ENCODE measurements around the gene RFX2. TPM values are rescaled to one million over a fixed set of nuclear protein-coding genes. Genes with fewer than 3 reads are reported as not detected.

RFX2 gene
- total and polyA plus RNA-seq, 9 of the 15 experiments (the other 6 are each of a cell fraction or from before 2014, with no cell fraction given) = 3.6 to 18.7 (median 8.7) TPM

DNA sequence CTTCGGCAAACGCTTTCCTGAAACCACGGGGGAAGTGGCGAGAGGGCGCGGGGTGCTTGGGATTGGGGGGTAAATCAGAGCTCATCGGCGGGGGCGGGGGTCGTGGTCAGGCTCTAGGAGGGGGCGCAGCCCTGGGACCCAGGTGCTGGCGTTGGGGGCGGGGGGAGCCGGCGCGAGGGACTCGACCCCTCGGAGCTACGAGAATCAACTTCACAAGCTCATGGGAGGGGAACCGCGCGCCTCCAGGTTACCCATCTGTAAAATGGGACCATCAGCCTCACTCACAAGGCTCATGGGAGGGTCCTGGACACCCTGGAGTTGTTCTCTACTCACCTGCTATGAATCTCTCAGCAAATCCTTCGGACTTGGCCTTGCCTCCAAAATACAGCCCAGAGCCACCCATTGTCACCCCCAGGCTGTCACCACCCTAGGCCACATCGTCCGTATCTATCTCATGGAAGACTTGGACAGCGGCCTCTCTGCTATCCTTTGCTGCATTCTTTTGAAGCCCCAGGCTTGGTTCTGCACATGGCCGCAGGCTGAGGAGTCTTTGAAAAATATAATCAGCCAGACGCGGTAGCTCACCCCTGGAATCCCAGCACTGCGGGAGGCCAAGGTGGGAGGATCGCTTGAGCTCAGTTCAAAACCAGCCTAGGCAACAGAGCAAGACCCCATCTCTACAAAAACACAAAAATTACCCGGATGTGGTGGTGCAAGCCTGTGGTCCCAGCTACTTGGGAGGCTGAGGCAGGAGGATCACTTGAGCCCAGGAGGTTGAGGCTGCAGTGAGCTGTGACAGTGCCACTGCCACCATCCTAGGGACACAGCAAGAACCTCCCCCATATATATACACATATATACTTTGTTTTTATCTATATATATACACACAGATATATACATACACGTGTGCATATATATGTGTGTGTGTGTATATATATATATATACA, 131.4 kb downstream of the RFX2 start:
- Histone ChIP-seq H3K27ac (ENCODE audit: extremely low read depth, low read depth, low read length) (peak overlapping the region; percentile 96), H3K4me3 (peak overlapping the region; percentile 92), H3K9me1 (ENCODE audit: control insufficient read depth, insufficient read depth, low read length) (peaks cover 7% of the 10 kb centered on the region), H3K4me1 (replicated peaks in 1 of 2; ENCODE audit: control insufficient read depth in 2 of 2, insufficient read depth in 2 of 2, low read length in 2 of 2) (peaks cover 22 to 50% of the 10 kb centered on the region in 2 experiments; a peak in 4 of 5 replicates), H4K20me1 (replicated peaks; ENCODE audit: control insufficient read depth, insufficient read depth, low read length) (no peaks in the 10 kb centered on the region; the same call in 1 of the 2 replicates), H3K9ac (ENCODE audit: insufficient read depth in 1 of 2, low read depth in 2 of 2, low read length in 2 of 2) (peak overlapping the region; percentile 95 to 99), H2AFZ (ENCODE audit: low read depth, low read length) (peak overlapping the region; percentile 87), H3K36me3 (ENCODE audit: control insufficient read depth, insufficient read depth, low read length) (peaks cover 40% of the 10 kb centered on the region), H3K27me3 (ENCODE audit: control insufficient read depth in 2 of 2, insufficient read depth in 2 of 2, low read length in 2 of 2) (no peaks in the 10 kb centered on the region; a peak in 1 of 5 replicates), H3K4me2 (ENCODE audit: insufficient read depth, low read length) (peak overlapping the region; percentile 95), H3K79me2 (ENCODE audit: control insufficient read depth, insufficient read depth, low read length) (peaks cover 66% of the 10 kb centered on the region), H3K9me3 (replicated peaks; ENCODE audit: control insufficient read depth, insufficient read depth, low read depth, low read length) (no peaks in the 10 kb centered on the region)
- ATAC-seq = peak; percentile 2; the same call in 1 of the 3 replicates
- peak; percentile 39 to 69 (median 56) for DNase-seq (ENCODE audit: extremely low read depth in 1 of 4, low spot score in 3 of 4)
- TSS peak; percentile 73 for BruUV-seq (replicated peaks)
- in situ Hi-C loops (cut with MboI) = no loop called here
- 3% methylated on average over 24 of the region's 33 CpGs for WGBS (ENCODE audit: insufficient coverage, low coverage, missing lambda C conversion rate)
- ChIA-PET CTCF (ENCODE audit: low intra/inter-chr PET ratio) (no interaction called here), POLR2A (interaction anchor here (0.6 to 3.4 kb wide), 9 partner anchors 10 to 289 kb away, joined by 3 to 36 read pairs (median 4); partner anchors contain the start of genes CATSPERD, LONP1 and RPL36)
- intact Hi-C loops (cut with micrococcal nuclease) = loop anchor here (2.0 kb wide), 1 partner anchor 74 kb away; the partner anchor contains the start of gene VMAC
- FAIRE-seq = peak; percentile 65
- TF ChIP-seq MAZ (CRISPR knock-in tag; conservative IDR thresholded peaks at IDR 0.05 in 1 of 2, IDR thresholded peaks at IDR 0.05 in 1 of 2) = 0 out of 4 replicates have a peak, but pooled peaks have one; percentile 18 to 19
- TF ChIP-seq RCOR1 (IDR thresholded peaks at IDR 0.05; ENCODE audit: borderline replicate concordance in 1 of 2, low read depth in 2 of 2, low read length in 2 of 2) = peak; percentile 20 to 85; a peak in 2 of 4 replicates
- 0 out of 2 replicates have a peak, but pooled peaks have one; percentile 43 for TF ChIP-seq ZHX1 (conservative IDR thresholded peaks at IDR 0.05; ENCODE audit: low read length)
- peak; percentile 87 for TF ChIP-seq SMARCA5 (IDR thresholded peaks at IDR 0.05)
- TF ChIP-seq ARNT (IDR thresholded peaks at IDR 0.05) = 0 out of 4 replicates have a peak, but pooled peaks of 1 of the 2 experiments have one; percentile 13
- no peak for TF ChIP-seq CEBPG (CRISPR knock-in tag; IDR thresholded peaks at IDR 0.05)
- TF ChIP-seq CEBPG (tag; conservative IDR thresholded peaks at IDR 0.05 in 1 of 2, IDR thresholded peaks at IDR 0.05 in 1 of 2) = no peak
- TF ChIP-seq LCOR (CRISPR knock-in tag; IDR thresholded peaks at IDR 0.05) = 0 out of 2 replicates have a peak, but pooled peaks have one; percentile 58
- peak; percentile 35; the same call in 1 of the 2 replicates for TF ChIP-seq CUX1 (CRISPR knock-in tag; IDR thresholded peaks at IDR 0.05)
- peak; percentile 96 for TF ChIP-seq RBM25 (IDR thresholded peaks at IDR 0.05; ENCODE audit: low read depth, low read length, severe bottlenecking)
- no peak for TF ChIP-seq ZNF830 (CRISPR knock-in tag; IDR thresholded peaks at IDR 0.05)
